DND-41 (cell line): ENCODE results near the gene MYLK2.

Source experiments
- ATAC-seq: fragments of 200-7000 bp; cut with Tn5 transposase; 3 replicates; pipeline ENCODE4 v1.9.1; 2021; ENCODE audit warnings: low read depth; ENCODE audit not compliant: insufficient read depth
- DNase-seq: peaks from one replicate; pipeline ENCODE4 v3.0.0-alpha.2; 2020
- H2AFZ ChIP-seq: 2 replicates; pipeline ENCODE4 v1.6.0; 2012; ENCODE audit warnings: low read depth, low read length
- H3K27ac ChIP-seq: 2 replicates; pipeline ENCODE4 v1.5.1; 2012; ENCODE audit warnings: low read length, inconsistent platforms
- H3K27me3 ChIP-seq: fragments of 200-600 bp; sonication (generic); 2 replicates; pipeline ENCODE4 v1.6.0; 2012; ENCODE audit warnings: low read length, mild to moderate bottlenecking, inconsistent platforms; ENCODE audit not compliant: insufficient read depth, poor library complexity
- H3K36me3 ChIP-seq: 2 replicates; pipeline ENCODE4 v1.5.1; 2012; ENCODE audit warnings: low read length, inconsistent platforms; ENCODE audit not compliant: insufficient read depth
- H3K4me1 ChIP-seq: 2 replicates; pipeline ENCODE4 v1.5.1; 2012; ENCODE audit warnings: mild to moderate bottlenecking, low read length; ENCODE audit not compliant: insufficient read depth
- H3K4me2 ChIP-seq: 2 replicates; pipeline ENCODE4 v1.6.0; 2012; ENCODE audit warnings: mild to moderate bottlenecking, moderate library complexity, low read length, inconsistent platforms; ENCODE audit not compliant: insufficient read depth
- H3K4me3 ChIP-seq, 2 experiments: fragments of 200-600 bp in 1 of 2; shearing (Covaris generic) in 1 of 2; 2 replicates each; pipeline ENCODE4 v1.5.1; 2012 to 2016; ENCODE audit warnings: inconsistent platforms in 2 of 2, low read length in 2 of 2, mild to moderate bottlenecking in 2 of 2, low read depth in 1 of 2, moderate library complexity in 1 of 2
- H3K79me2 ChIP-seq: 2 replicates; pipeline ENCODE4 v1.6.0; 2012; ENCODE audit warnings: low read length, inconsistent platforms; ENCODE audit not compliant: insufficient read depth
- H3K9ac ChIP-seq: 2 replicates; pipeline ENCODE4 v1.6.0; 2012; ENCODE audit warnings: low read depth, mild to moderate bottlenecking, inconsistent platforms, low read length, moderate library complexity
- H3K9me3 ChIP-seq: 2 replicates; pipeline ENCODE4 v1.5.1; 2012; ENCODE audit warnings: low read length, moderate library complexity, mild to moderate bottlenecking, inconsistent platforms; ENCODE audit not compliant: insufficient read depth, severe bottlenecking
- H4K20me1 ChIP-seq: 2 replicates; pipeline ENCODE4 v1.6.0; 2012; ENCODE audit warnings: low read length; ENCODE audit not compliant: insufficient read depth
- CTCF ChIP-seq: IDR thresholded peaks from 2 replicates; pipeline ENCODE4 v1.5.1; 2012; ENCODE audit warnings: borderline replicate concordance, low read length, moderate library complexity, mild to moderate bottlenecking; ENCODE audit not compliant: poor library complexity, severe bottlenecking; ENCODE audit errors: extremely low read depth
- EZH2 ChIP-seq: IDR thresholded peaks from 3 replicates; pipeline ENCODE4 v1.6.1; 2012; ENCODE audit warnings: borderline replicate concordance, low read depth, mild to moderate bottlenecking, moderate library complexity, low read length, inconsistent platforms; ENCODE audit not compliant: severe bottlenecking

The MYLK2 gene

GRCh38 chr20:31857861-31858759 is 39.0 kb downstream of the MYLK2 start:
- H3K27ac ChIP-seq = no peak overlapping the region

GRCh38 chr20:31858760-31859083 is 39.6 kb downstream of the MYLK2 start:
- H4K20me1 ChIP-seq = no peaks in the 10 kb centered on the region
- ATAC-seq (no peak), DNase-seq (no peak)
- H3K79me2 ChIP-seq = no peaks in the 10 kb centered on the region
- peaks cover 48% of the 10 kb centered on the region for H3K27me3 ChIP-seq
- no peak overlapping the region for H3K9ac ChIP-seq
- no peak overlapping the region for H3K4me2 ChIP-seq
- no peak overlapping the region for H3K27ac ChIP-seq
- H3K4me1 ChIP-seq = peaks cover 20% of the 10 kb centered on the region
- TF ChIP-seq EZH2 (no peak), CTCF (no peak)
- no peak overlapping the region for H2AFZ ChIP-seq
- H3K9me3 ChIP-seq = no peaks in the 10 kb centered on the region
- H3K4me3 ChIP-seq = no peak overlapping the region
- no peaks in the 10 kb centered on the region for H3K36me3 ChIP-seq

More at GRCh38 chr20:31857861-31858759, 39.0 kb downstream of the MYLK2 start:
- Histone ChIP-seq H3K4me3 (no peak overlapping the region), H4K20me1 (no peaks in the 10 kb centered on the region), H3K9ac (no peak overlapping the region), H3K4me1 (peaks cover 20% of the 10 kb centered on the region), H3K79me2 (no peaks in the 10 kb centered on the region), H3K4me2 (no peak overlapping the region), H3K36me3 (no peaks in the 10 kb centered on the region), H3K27me3 (peaks cover 50% of the 10 kb centered on the region), H2AFZ (no peak overlapping the region), H3K9me3 (no peaks in the 10 kb centered on the region)
- no peak for DNase-seq
- ATAC-seq = no peak
- TF ChIP-seq CTCF (no peak), EZH2 (no peak)

DNA sequence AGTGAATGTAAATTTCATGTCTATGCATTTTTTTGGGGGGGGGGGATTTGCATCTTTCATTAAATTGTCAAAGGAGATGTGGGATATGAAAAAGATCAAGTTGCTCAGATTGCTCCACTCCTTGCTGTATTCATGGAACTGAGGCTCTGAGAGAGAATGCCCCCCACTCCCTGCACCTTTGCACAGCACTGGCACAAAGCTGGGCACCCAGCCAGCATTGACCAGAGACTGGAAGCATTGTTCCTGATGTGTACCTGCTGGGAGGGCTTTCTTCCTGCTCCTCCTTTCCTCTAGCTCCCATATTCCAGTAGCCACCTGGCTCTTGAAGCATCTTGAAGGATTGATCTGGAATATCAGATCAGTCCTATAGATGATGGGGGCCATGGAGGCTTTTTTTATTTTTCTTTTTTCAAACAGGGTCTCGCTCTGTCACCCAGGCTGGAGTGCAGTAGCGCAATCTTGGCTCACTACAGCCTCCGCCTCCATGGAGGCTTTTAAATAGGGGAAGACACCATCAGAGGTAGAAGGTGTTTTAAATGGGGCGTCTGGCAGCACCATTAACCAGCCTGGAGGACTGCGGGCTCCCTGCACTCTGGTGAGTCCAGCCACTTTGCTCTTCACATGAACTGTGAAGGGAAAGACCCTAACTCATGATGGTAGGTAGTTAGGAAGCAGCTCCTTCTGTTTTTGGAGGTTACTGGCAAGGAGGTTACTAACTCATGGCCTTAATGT is 40.3 kb downstream of the MYLK2 start:
- Histone ChIP-seq H3K4me2 (no peak overlapping the region), H3K9ac (no peak overlapping the region), H3K36me3 (no peaks in the 10 kb centered on the region), H3K4me3 (no peak overlapping the region), H2AFZ (no peak overlapping the region), H3K27ac (no peak overlapping the region), H3K79me2 (no peaks in the 10 kb centered on the region), H3K4me1 (peaks cover 20% of the 10 kb centered on the region), H3K9me3 (no peaks in the 10 kb centered on the region), H4K20me1 (no peaks in the 10 kb centered on the region), H3K27me3 (peaks cover 44% of the 10 kb centered on the region)
- no peak for TF ChIP-seq CTCF
- TF ChIP-seq EZH2 = no peak
- DNase-seq (no peak), ATAC-seq (no peak)
